Measurements from ENCODE around the gene EPHA6.

DNA sequence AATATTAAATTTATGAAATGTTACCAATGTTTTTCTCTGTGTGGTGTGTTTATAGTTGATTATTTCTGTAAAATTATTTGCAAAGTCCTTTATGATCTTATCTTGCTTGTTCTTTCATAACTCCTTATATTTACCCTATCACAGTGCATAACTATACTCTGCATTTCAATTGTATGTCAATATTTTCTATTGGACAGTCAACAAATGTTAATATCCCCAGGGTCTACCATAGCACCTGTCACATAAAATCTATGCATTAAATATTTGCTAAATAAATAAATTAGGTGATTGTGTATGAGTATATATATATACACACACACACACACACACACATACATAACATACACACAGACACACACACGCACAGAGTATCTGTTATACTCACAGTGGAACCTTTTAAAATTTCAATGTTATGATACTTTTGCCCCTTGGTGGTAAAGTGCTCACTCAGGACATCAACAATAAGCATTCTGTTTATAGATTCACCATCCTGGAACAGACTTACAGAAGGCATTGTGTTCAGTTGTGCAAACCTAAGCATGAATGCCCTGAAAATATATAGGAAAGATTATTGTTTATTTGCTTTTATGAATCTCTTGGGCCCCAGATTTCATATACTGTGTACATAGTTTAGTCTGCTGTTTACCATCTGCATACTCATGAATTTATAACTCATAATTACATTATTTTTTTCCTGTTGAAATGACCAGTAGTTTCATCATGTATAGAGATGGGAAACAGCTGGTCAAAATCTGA is 443.7 kb downstream of the EPHA6 start:
- TF ChIP-seq POLR2AphosphoS5 (IDR thresholded peaks at IDR 0.05; ENCODE audit: borderline replicate concordance, low read depth, low read length) (no peak), EZH2 (IDR thresholded peaks at IDR 0.05) (no peak)

Measured in SK-N-MC (cell line).